ENCODE results near the gene ENG.

GRCh38 chr9:127796852-127797370, 57.5 kb downstream of the ENG start:
- TF ChIP-seq, protein P1, sequence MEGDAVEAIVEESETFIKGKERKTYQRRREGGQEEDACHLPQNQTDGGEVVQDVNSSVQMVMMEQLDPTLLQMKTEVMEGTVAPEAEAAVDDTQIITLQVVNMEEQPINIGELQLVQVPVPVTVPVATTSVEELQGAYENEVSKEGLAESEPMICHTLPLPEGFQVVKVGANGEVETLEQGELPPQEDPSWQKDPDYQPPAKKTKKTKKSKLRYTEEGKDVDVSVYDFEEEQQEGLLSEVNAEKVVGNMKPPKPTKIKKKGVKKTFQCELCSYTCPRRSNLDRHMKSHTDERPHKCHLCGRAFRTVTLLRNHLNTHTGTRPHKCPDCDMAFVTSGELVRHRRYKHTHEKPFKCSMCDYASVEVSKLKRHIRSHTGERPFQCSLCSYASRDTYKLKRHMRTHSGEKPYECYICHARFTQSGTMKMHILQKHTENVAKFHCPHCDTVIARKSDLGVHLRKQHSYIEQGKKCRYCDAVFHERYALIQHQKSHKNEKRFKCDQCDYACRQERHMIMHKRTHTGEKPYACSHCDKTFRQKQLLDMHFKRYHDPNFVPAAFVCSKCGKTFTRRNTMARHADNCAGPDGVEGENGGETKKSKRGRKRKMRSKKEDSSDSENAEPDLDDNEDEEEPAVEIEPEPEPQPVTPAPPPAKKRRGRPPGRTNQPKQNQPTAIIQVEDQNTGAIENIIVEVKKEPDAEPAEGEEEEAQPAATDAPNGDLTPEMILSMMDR (conservative IDR thresholded peaks at IDR 0.05; ENCODE audit: low read depth, low read length): no peak
- no peak for TF ChIP-seq CEBPB (IDR thresholded peaks at IDR 0.05; ENCODE audit: low read depth, low read length)
- TF ChIP-seq POLR2A (IDR thresholded peaks at IDR 0.05; ENCODE audit: low read depth, low read length): 0 out of 2 replicates have a peak, but pooled peaks have one; percentile 17
- no peak for TF ChIP-seq BHLHE40 (IDR thresholded peaks at IDR 0.05; ENCODE audit: low read depth, low read length)
- TF ChIP-seq MAFK (IDR thresholded peaks at IDR 0.05; ENCODE audit: low read depth, low read length): no peak
- TF ChIP-seq MAZ (IDR thresholded peaks at IDR 0.05; ENCODE audit: borderline replicate concordance, low read depth, low read length): no peak
- no peak for TF ChIP-seq NFE2L2 (IDR thresholded peaks at IDR 0.05; ENCODE audit: low read depth, low read length)
- no peak for TF ChIP-seq FOS (IDR thresholded peaks at IDR 0.05; ENCODE audit: low read depth, low read length)
- TF ChIP-seq SMC3 (IDR thresholded peaks at IDR 0.05; ENCODE audit: low read depth, low read length): no peak
- no peak for TF ChIP-seq RFX5 (IDR thresholded peaks at IDR 0.05; ENCODE audit: low read depth, low read length)
- no peak for TF ChIP-seq MXI1 (IDR thresholded peaks at IDR 0.05; ENCODE audit: borderline replicate concordance, low read depth, low read length)
- TF ChIP-seq RAD21 (IDR thresholded peaks at IDR 0.05; ENCODE audit: low read length): no peak
